DOHH2 (cell line): Measurements from ENCODE around the gene PROZ.
A peak's percentile ranks its signal among the peaks of the same experiment; 100 is the strongest.

Experiments used
- H3F3A ChIP-seq: fragments of 200-600 bp; sonication (generic), shearing (Covaris generic); 2 replicates; pipeline ENCODE4 v1.6.0; 2016; ENCODE audit warnings: antibody characterized with exemption, mild to moderate bottlenecking; ENCODE audit not compliant: control insufficient read depth, insufficient read depth
- H3K27ac ChIP-seq: fragments of 200-600 bp; sonication (generic); 2 replicates; pipeline ENCODE4 v1.5.1; 2014; ENCODE audit warnings: low read depth, mild to moderate bottlenecking, low read length, moderate library complexity
- H3K27me3 ChIP-seq: fragments of 200-600 bp; sonication (generic); 2 replicates; pipeline ENCODE4 v1.6.1; 2014; ENCODE audit warnings: mild to moderate bottlenecking, low read length, mixed read lengths; ENCODE audit not compliant: control insufficient read depth
- H3K36me3 ChIP-seq: fragments of 200-600 bp; sonication (generic); 2 replicates; pipeline ENCODE4 v1.6.1; 2014; ENCODE audit warnings: mild to moderate bottlenecking, low read length, moderate library complexity, mixed read lengths; ENCODE audit not compliant: control insufficient read depth
- H3K4me1 ChIP-seq: fragments of 200-600 bp; sonication (generic); 2 replicates; pipeline ENCODE4 v1.6.1; 2014; ENCODE audit warnings: mild to moderate bottlenecking, low read length, mixed read lengths; ENCODE audit not compliant: control insufficient read depth
- H3K4me2 ChIP-seq: fragments of 200-600 bp; sonication (generic); 2 replicates; pipeline ENCODE4 v1.6.0; 2014; ENCODE audit warnings: mild to moderate bottlenecking, low read length, moderate library complexity
- H3K4me3 ChIP-seq: fragments of 200-600 bp; sonication (generic); 2 replicates; pipeline ENCODE4 v1.5.1; 2014; ENCODE audit warnings: mild to moderate bottlenecking, low read length, mixed read lengths
- H3K79me2 ChIP-seq: fragments of 200-600 bp; sonication (generic); 2 replicates; pipeline ENCODE4 v1.6.1; 2014; ENCODE audit warnings: mild to moderate bottlenecking, low read length, mixed read lengths; ENCODE audit not compliant: control insufficient read depth
- H3K9me2 ChIP-seq: fragments of 200-600 bp; sonication (generic); replicated peaks from 2 replicates; pipeline ENCODE4 v1.6.1; 2014; ENCODE audit warnings: mild to moderate bottlenecking, low read length, mixed read lengths; ENCODE audit not compliant: control insufficient read depth
- H3K9me3 ChIP-seq: fragments of 200-600 bp; sonication (generic); 2 replicates; pipeline ENCODE4 v1.6.1; 2014; ENCODE audit warnings: antibody characterized with exemption, low read length, mixed read lengths; ENCODE audit not compliant: control insufficient read depth, insufficient read depth
- H4K20me1 ChIP-seq: fragments of 200-600 bp; sonication (generic); 2 replicates; pipeline ENCODE4 v1.6.0; 2014; ENCODE audit warnings: low read depth, mild to moderate bottlenecking, antibody characterized with exemption, low read length, moderate library complexity; ENCODE audit not compliant: control insufficient read depth, insufficient read depth
- CTCF ChIP-seq: fragments of 200-600 bp; sonication (generic); IDR thresholded peaks from one replicate; pipeline ENCODE4 v1.5.1; 2014; ENCODE audit warnings: antibody characterized with exemption, mild to moderate bottlenecking, low read depth, low read length; ENCODE audit not compliant: poor library complexity, severe bottlenecking
- EZH2phosphoT487 ChIP-seq: fragments of 200-600 bp; sonication (generic); IDR thresholded peaks from 2 replicates; pipeline ENCODE4 v1.6.1; 2017; ENCODE audit warnings: borderline replicate concordance, mild to moderate bottlenecking, antibody characterized with exemption, low read length, moderate library complexity, mixed read lengths

Gene PROZ

GRCh38 chr13:113152984-113153809 lies 5.3 kb upstream of the PROZ start:
- Histone ChIP-seq H3K4me3 (peak overlapping the region; percentile 59), H3K4me1 (peaks cover 22% of the 10 kb centered on the region), H3K79me2 (no peaks in the 10 kb centered on the region), H3K4me2 (peak overlapping the region; percentile 58), H3K36me3 (no peaks in the 10 kb centered on the region), H3F3A (peaks cover 4% of the 10 kb centered on the region; the same call in 1 of the 2 replicates), H3K27ac (no peak overlapping the region), H3K9me3 (peaks cover 7% of the 10 kb centered on the region; the same call in 1 of the 2 replicates), H3K27me3 (no peaks in the 10 kb centered on the region), H4K20me1 (no peaks in the 10 kb centered on the region), H3K9me2 (no peaks in the 10 kb centered on the region)
- TF ChIP-seq CTCF (no peak), EZH2phosphoT487 (no peak)

GRCh38 chr13:113153810-113154748 lies 4.4 kb upstream of the PROZ start:
- TF ChIP-seq EZH2phosphoT487 (no peak), CTCF (no peak)
- Histone ChIP-seq H3F3A (peaks cover 4% of the 10 kb centered on the region; the same call in 1 of the 2 replicates), H3K9me3 (peaks cover 7% of the 10 kb centered on the region; the same call in 1 of the 2 replicates), H3K4me2 (peak overlapping the region; percentile 65), H3K36me3 (no peaks in the 10 kb centered on the region), H3K27me3 (no peaks in the 10 kb centered on the region), H3K9me2 (no peaks in the 10 kb centered on the region), H3K79me2 (no peaks in the 10 kb centered on the region), H3K4me1 (peaks cover 23% of the 10 kb centered on the region), H4K20me1 (no peaks in the 10 kb centered on the region), H3K27ac (0 out of 2 replicates have a peak overlapping the region, but pooled peaks have one; percentile 2), H3K4me3 (peak overlapping the region; percentile 65)

GRCh38 chr13:113155201-113155600 lies 3.2 kb upstream of the PROZ start:
- no peak overlapping the region for H3K27ac ChIP-seq
- H3K4me1 ChIP-seq = peaks cover 23% of the 10 kb centered on the region

More at GRCh38 chr13:113155201-113155600, 3.2 kb upstream of the PROZ start:
- Histone ChIP-seq H3K36me3 (no peaks in the 10 kb centered on the region), H4K20me1 (no peaks in the 10 kb centered on the region), H3K9me2 (no peaks in the 10 kb centered on the region), H3F3A (peaks cover 4% of the 10 kb centered on the region; the same call in 1 of the 2 replicates), H3K9me3 (peaks cover 7% of the 10 kb centered on the region; the same call in 1 of the 2 replicates), H3K4me2 (no peak overlapping the region), H3K79me2 (no peaks in the 10 kb centered on the region), H3K27me3 (no peaks in the 10 kb centered on the region), H3K4me3 (no peak overlapping the region)
- TF ChIP-seq EZH2phosphoT487 (no peak), CTCF (peak; percentile 12)
